ENCODE results near the gene RENBP. TPM values are rescaled to one million over a fixed set of nuclear protein-coding genes. Genes with fewer than 3 reads are reported as not detected.
A peak's percentile ranks its signal among the peaks of the same experiment; 100 is the strongest.

The RENBP gene
- total and polyA plus RNA-seq, 9 of the 15 experiments (the other 6 are each of a cell fraction or from before 2014, with no cell fraction given): 0.07 to 14.8 (median 10.6) TPM; not detected in 1

- TF ChIP-seq TCF7 (IDR thresholded peaks at IDR 0.05; ENCODE audit: borderline replicate concordance) (peak; percentile 97), EP300 (IDR thresholded peaks at IDR 0.05; ENCODE audit: low read length) (peak; percentile 97), SLC30A9 (CRISPR knock-in tag; IDR thresholded peaks at IDR 0.05) (no peak), GTF2F1 (IDR thresholded peaks at IDR 0.05; ENCODE audit: low read depth, low read length) (no peak), RAD51 (IDR thresholded peaks at IDR 0.05; ENCODE audit: borderline replicate concordance, low read depth) (peak; percentile 42; the same call in 1 of the 2 replicates), NCOA4 (IDR thresholded peaks at IDR 0.05; ENCODE audit: partially characterized antibody) (peak; percentile 88), ZBTB33 (CRISPR knock-in tag; IDR thresholded peaks at IDR 0.05) (peak; percentile 30; the same call in 1 of the 2 replicates), TRIM24 (IDR thresholded peaks at IDR 0.05) (peak; percentile 97), ZNF449 (CRISPR knock-in tag; IDR thresholded peaks at IDR 0.05) (0 out of 2 replicates have a peak, but pooled peaks have one; percentile 42), DPF2 (IDR thresholded peaks at IDR 0.05) (peak; percentile 98), TOE1 (IDR thresholded peaks at IDR 0.05; ENCODE audit: borderline replicate concordance) (peak; percentile 73; the same call in 1 of the 2 replicates), TOE1 (CRISPR knock-in tag; IDR thresholded peaks at IDR 0.05; ENCODE audit: borderline replicate concordance, low read depth) (no peak), ZNF253 (CRISPR knock-in tag; conservative IDR thresholded peaks at IDR 0.05) (no peak), NFIC (IDR thresholded peaks at IDR 0.05) (peak; percentile 100), PML (IDR thresholded peaks at IDR 0.05; ENCODE audit: low read length) (peak; percentile 99), E2F1 (CRISPR knock-in tag; IDR thresholded peaks at IDR 0.05) (no peak), ZBTB11 (CRISPR knock-in tag; IDR thresholded peaks at IDR 0.05) (peak in 1 of 3 experiments; percentile 87; a peak in 2 of 6 replicates), ZBTB9 (CRISPR knock-in tag; IDR thresholded peaks at IDR 0.05) (peak; percentile 70; the same call in 1 of the 2 replicates)
These were observed 46.5 kb downstream of the RENBP start (continued) for GRCh38 chrX:153897899-153898298.
